Duodenal mucosa (tissue), 2 donors: ENCODE data around the gene STK36.
A peak's percentile ranks its signal among the peaks of the same experiment; 100 is the strongest.

Experiments used
- H3K27ac ChIP-seq: one replicate; pipeline ENCODE4 v1.7.0; 2013; ENCODE audit warnings: low read depth, low read length
- H3K27me3 ChIP-seq, 2 donors: one replicate each; pipeline ENCODE4 v1.7.0; 2013; ENCODE audit warnings: low read length in 2 of 2, control low read depth in 1 of 2; ENCODE audit not compliant: insufficient read depth in 2 of 2, control insufficient read depth in 1 of 2
- H3K36me3 ChIP-seq, 2 donors: one replicate each; pipeline ENCODE4 v1.7.0; 2013; ENCODE audit warnings: low read length in 2 of 2, control low read depth in 1 of 2; ENCODE audit not compliant: insufficient read depth in 2 of 2, control insufficient read depth in 1 of 2
- H3K4me1 ChIP-seq, 2 donors: one replicate each; pipeline ENCODE4 v1.7.0; 2013; ENCODE audit warnings: low read length in 2 of 2, control low read depth in 1 of 2; ENCODE audit not compliant: insufficient read depth in 2 of 2, control insufficient read depth in 1 of 2
- H3K4me3 ChIP-seq, 2 donors: one replicate each; pipeline ENCODE4 v1.7.0; 2013; ENCODE audit warnings: low read length in 2 of 2, low read depth in 1 of 2
- H3K9ac ChIP-seq, 2 donors: one replicate each; pipeline ENCODE4 v1.7.0; 2013; ENCODE audit warnings: low read length in 2 of 2, low read depth in 1 of 2
- H3K9me3 ChIP-seq, 2 donors: one replicate each; pipeline ENCODE4 v1.7.0; 2013; ENCODE audit warnings: low read length in 2 of 2, control low read depth in 1 of 2; ENCODE audit not compliant: control insufficient read depth in 1 of 2

The STK36 gene

GRCh38 chr2:218642121-218642656 is 29.7 kb upstream of the STK36 start:
- H3K36me3 ChIP-seq: peaks cover 60 to 78% of the 10 kb centered on the region in 2 donors
- no peaks in the 10 kb centered on the region for H3K9me3 ChIP-seq
- no peak overlapping the region for H3K4me3 ChIP-seq
- no peak overlapping the region for H3K27ac ChIP-seq
- no peak overlapping the region for H3K9ac ChIP-seq
- no peaks in the 10 kb centered on the region for H3K27me3 ChIP-seq
- H3K4me1 ChIP-seq: no peaks in the 10 kb centered on the region

GRCh38 chr2:218642786-218643185 is 29.1 kb upstream of the STK36 start:
- no peaks in the 10 kb centered on the region for H3K4me1 ChIP-seq
- H3K9ac ChIP-seq: no peak overlapping the region
- no peaks in the 10 kb centered on the region for H3K9me3 ChIP-seq
- H3K36me3 ChIP-seq: peaks cover 59 to 77% of the 10 kb centered on the region in 2 donors
- H3K27ac ChIP-seq: no peak overlapping the region
- no peaks in the 10 kb centered on the region for H3K27me3 ChIP-seq
- H3K4me3 ChIP-seq: no peak overlapping the region

- H3K4me1 ChIP-seq: no peaks in the 10 kb centered on the region
- H3K27ac ChIP-seq: no peak overlapping the region
- H3K4me3 ChIP-seq: no peak overlapping the region
- H3K9ac ChIP-seq: no peak overlapping the region
- H3K9me3 ChIP-seq: no peaks in the 10 kb centered on the region
- H3K27me3 ChIP-seq: no peaks in the 10 kb centered on the region
- H3K36me3 ChIP-seq: peaks cover 56 to 77% of the 10 kb centered on the region in 2 donors
Observed at GRCh38 chr2:218643751-218644310, 28.1 kb upstream of the STK36 start.

GRCh38 chr2:218644721-218645120 is 27.2 kb upstream of the STK36 start:
- Histone ChIP-seq H3K4me3 (no peak overlapping the region), H3K27ac (peak overlapping the region; percentile 10), H3K9me3 (no peaks in the 10 kb centered on the region), H3K36me3 (peaks cover 56 to 82% of the 10 kb centered on the region in 2 donors), H3K4me1 (no peaks in the 10 kb centered on the region), H3K27me3 (no peaks in the 10 kb centered on the region), H3K9ac (no peak overlapping the region)

- H3K9ac ChIP-seq: no peak overlapping the region
Observed at GRCh38 chr2:218645126-218645525, 26.8 kb upstream of the STK36 start.

GRCh38 chr2:218648088-218648786 is 23.6 kb upstream of the STK36 start:
- H3K36me3 ChIP-seq: peaks cover 47 to 86% of the 10 kb centered on the region in 2 donors
- no peaks in the 10 kb centered on the region for H3K27me3 ChIP-seq
- no peak overlapping the region for H3K27ac ChIP-seq
- H3K4me3 ChIP-seq: no peak overlapping the region
- no peaks in the 10 kb centered on the region for H3K9me3 ChIP-seq
- H3K4me1 ChIP-seq: no peaks in the 10 kb centered on the region
- no peak overlapping the region for H3K9ac ChIP-seq

More at GRCh38 chr2:218645126-218645525, 26.8 kb upstream of the STK36 start:
- Histone ChIP-seq H3K4me1 (no peaks in the 10 kb centered on the region), H3K27ac (no peak overlapping the region), H3K4me3 (no peak overlapping the region), H3K36me3 (peaks cover 53 to 83% of the 10 kb centered on the region in 2 donors), H3K27me3 (no peaks in the 10 kb centered on the region), H3K9me3 (no peaks in the 10 kb centered on the region)

GRCh38 chr2:218648787-218649100 is 23.1 kb upstream of the STK36 start:
- Histone ChIP-seq H3K4me3 (no peak overlapping the region), H3K36me3 (peaks cover 45 to 81% of the 10 kb centered on the region in 2 donors), H3K27ac (no peak overlapping the region), H3K27me3 (no peaks in the 10 kb centered on the region), H3K9me3 (no peaks in the 10 kb centered on the region), H3K9ac (no peak overlapping the region), H3K4me1 (no peaks in the 10 kb centered on the region)

GRCh38 chr2:218655751-218656150 is 16.1 kb upstream of the STK36 start:
- Histone ChIP-seq H3K36me3 (peaks cover 16 to 39% of the 10 kb centered on the region in 2 donors), H3K9ac (no peak overlapping the region), H3K27ac (no peak overlapping the region), H3K4me1 (peaks cover 7 to 8% of the 10 kb centered on the region in 2 donors), H3K27me3 (no peaks in the 10 kb centered on the region), H3K4me3 (no peak overlapping the region), H3K9me3 (no peaks in the 10 kb centered on the region)

GRCh38 chr2:218658671-218659257 is 13.1 kb upstream of the STK36 start:
- Histone ChIP-seq H3K36me3 (peaks cover 24 to 38% of the 10 kb centered on the region in 2 donors), H3K9me3 (no peaks in the 10 kb centered on the region), H3K27ac (no peak overlapping the region), H3K9ac (peak overlapping the region; percentile 62 to 89), H3K4me1 (peaks cover 7 to 8% of the 10 kb centered on the region in 2 donors), H3K27me3 (no peaks in the 10 kb centered on the region), H3K4me3 (peak overlapping the region; percentile 91 to 93)

GRCh38 chr2:218659258-218659987 is 12.5 kb upstream of the STK36 start, which contains the start of the genes BCS1L and ZNF142:
Gene BCS1L (plus strand): TSS chr2:218659683. CDS start chr2:218660988, 1,305 bp downstream.
Gene ZNF142 (minus strand): TSS chr2:218659623. CDS start chr2:218656429, 3,194 bp downstream.
- H3K4me3 ChIP-seq: peak within 1 kb of the TSS; percentile 91 to 93
- H3K9me3 ChIP-seq: no peaks in the 10 kb centered on the region
- no peak within 1 kb of the TSS for H3K27ac ChIP-seq
- H3K27me3 ChIP-seq: no peaks in the 10 kb centered on the region
- peak within 1 kb of the TSS; percentile 62 to 89 for H3K9ac ChIP-seq
- peaks cover 24 to 45% of the 10 kb centered on the region in 2 donors for H3K36me3 ChIP-seq
- H3K4me1 ChIP-seq: peaks cover 7 to 8% of the 10 kb centered on the region in 2 donors
